ENCODE results near the gene SPEN.
"Not testable (repeated sequence)": the region's sequence is repeated elsewhere in the genome, so short reads cannot be mapped to it uniquely, and the experiment has no call there.

SPEN gene

GRCh38 chr1:15885701-15886610, 38.4 kb downstream of the SPEN start:
- peak; percentile 96 for DNase-seq (ENCODE audit: low read depth)
- H3K4me3 ChIP-seq (ENCODE audit: low read depth, low read length) = peak overlapping the region; percentile 51
- TF ChIP-seq, protein P1, sequence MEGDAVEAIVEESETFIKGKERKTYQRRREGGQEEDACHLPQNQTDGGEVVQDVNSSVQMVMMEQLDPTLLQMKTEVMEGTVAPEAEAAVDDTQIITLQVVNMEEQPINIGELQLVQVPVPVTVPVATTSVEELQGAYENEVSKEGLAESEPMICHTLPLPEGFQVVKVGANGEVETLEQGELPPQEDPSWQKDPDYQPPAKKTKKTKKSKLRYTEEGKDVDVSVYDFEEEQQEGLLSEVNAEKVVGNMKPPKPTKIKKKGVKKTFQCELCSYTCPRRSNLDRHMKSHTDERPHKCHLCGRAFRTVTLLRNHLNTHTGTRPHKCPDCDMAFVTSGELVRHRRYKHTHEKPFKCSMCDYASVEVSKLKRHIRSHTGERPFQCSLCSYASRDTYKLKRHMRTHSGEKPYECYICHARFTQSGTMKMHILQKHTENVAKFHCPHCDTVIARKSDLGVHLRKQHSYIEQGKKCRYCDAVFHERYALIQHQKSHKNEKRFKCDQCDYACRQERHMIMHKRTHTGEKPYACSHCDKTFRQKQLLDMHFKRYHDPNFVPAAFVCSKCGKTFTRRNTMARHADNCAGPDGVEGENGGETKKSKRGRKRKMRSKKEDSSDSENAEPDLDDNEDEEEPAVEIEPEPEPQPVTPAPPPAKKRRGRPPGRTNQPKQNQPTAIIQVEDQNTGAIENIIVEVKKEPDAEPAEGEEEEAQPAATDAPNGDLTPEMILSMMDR (conservative IDR thresholded peaks at IDR 0.05; ENCODE audit: low read depth, low read length) = peak; percentile 31

DNA sequence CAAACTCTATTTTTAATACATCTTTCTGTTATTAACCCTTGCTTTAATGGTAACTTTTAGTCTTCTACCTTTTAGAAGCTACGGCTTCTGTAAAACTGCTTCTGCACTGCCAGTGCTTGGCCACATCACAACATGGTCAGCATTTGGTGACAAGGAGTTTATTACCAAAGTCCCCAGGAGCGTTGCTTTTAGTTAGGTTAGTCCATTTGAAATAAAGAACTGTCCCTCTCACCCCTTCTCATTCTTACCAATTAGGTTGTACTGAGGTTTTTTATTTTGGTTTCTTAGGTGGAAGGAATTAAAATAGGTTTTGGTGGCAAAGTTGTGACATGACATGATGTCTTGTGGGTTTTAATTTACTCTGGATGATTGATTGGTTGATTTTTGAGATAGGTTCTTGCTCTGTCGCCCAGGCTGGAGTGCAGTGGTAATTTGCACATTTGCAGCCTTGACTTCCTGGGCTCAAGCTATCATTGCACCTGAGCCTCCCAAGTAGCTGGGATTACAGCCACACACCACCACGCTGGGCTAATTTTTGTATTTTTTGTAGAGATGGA, 39.2 kb downstream of the SPEN start:
- no peak for DNase-seq (ENCODE audit: low read depth)
- TF ChIP-seq, protein P1 (conservative IDR thresholded peaks at IDR 0.05; ENCODE audit: low read depth, low read length) = no peak
- peak overlapping the region; percentile 51 for H3K4me3 ChIP-seq (ENCODE audit: low read depth, low read length)

GRCh38 chr1:15892857-15893599, 45.5 kb downstream of the SPEN start:
- peak; percentile 55 for DNase-seq (ENCODE audit: low read depth)
- not testable (repeated sequence) for H3K4me3 ChIP-seq (ENCODE audit: low read depth, low read length)

DNA sequence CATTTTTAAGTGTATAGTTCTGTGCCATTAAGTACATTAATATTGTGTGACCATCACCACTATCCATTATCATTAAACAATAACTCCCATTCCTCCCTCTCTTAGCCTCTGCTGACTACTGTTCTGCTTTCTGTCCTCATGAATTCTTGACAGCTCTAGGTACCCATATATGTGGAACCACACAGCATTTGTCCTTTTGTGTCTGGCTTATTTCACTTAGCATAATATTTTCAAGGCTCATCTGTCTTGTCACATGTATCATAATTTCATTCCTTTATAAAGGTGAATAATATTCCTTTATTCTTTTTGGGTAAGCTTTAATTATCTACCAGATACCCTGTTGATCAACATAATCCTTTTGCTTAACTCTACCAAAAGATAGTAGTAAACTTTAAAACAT, 47.7 kb downstream of the SPEN start:
- TF ChIP-seq, protein P1 (conservative IDR thresholded peaks at IDR 0.05; ENCODE audit: low read depth, low read length) = no peak
- no peak for DNase-seq (ENCODE audit: low read depth)
- H3K4me3 ChIP-seq (ENCODE audit: low read depth, low read length) = no peak overlapping the region

- not testable (repeated sequence) for H3K4me3 ChIP-seq (ENCODE audit: low read depth, low read length); DNase-seq (ENCODE audit: low read depth)
Measured at GRCh38 chr1:15896841-15897610, 49.5 kb downstream of the SPEN start.

- DNase-seq (ENCODE audit: low read depth) = no peak
- H3K4me3 ChIP-seq (ENCODE audit: low read depth, low read length) = no peak overlapping the region
- TF ChIP-seq, protein P1 (conservative IDR thresholded peaks at IDR 0.05; ENCODE audit: low read depth, low read length) = no peak
Measured at GRCh38 chr1:15899266-15899665, 51.8 kb downstream of the SPEN start.

DNA sequence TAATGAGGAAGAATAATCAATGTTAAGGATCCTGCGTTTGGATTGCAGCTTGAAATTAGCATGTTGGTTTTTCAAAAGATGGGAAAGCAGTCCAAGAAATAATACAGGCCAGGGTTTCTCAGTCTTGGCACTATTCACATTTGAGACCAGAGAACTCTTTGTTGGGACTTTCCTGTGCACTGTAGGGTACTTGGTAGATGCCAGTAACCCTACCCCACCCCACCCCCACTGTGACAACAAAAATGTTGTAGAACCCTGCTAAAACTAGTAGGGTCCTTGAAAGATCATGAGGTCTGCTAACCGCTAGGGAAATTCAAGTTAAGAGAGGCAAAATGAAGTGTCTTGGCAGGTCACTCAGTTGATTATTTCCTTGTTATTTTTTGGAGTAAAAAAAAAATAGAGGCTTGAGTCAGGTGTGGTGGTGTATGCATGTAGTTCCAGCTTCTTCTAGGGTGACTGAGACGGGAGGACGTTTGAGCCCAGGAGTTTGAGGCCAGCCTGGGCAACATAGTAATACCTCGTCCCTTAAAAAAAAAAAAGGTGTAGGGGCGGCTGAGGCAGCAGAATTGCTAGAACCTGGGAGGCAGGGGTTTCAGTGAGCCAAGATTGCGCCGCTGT, 53.3 kb downstream of the SPEN start:
- H3K4me3 ChIP-seq (ENCODE audit: low read depth, low read length) = no peak overlapping the region
- no peak for DNase-seq (ENCODE audit: low read depth)
- TF ChIP-seq, protein P1 (conservative IDR thresholded peaks at IDR 0.05; ENCODE audit: low read depth, low read length) = no peak
